Right lobe of liver (tissue), 6 donors: ENCODE results near the gene DIDO1. TPM values are rescaled to one million over a fixed set of nuclear protein-coding genes. Genes with fewer than 3 reads are reported as not detected.

Source experiments
- ATAC-seq, 4 donors: fragments of 200-7000 bp; cut with Tn5 transposase; one replicate each; pipeline ENCODE4 v1.9.1; 2020; ENCODE audit warnings: mild to moderate bottlenecking in 4 of 4, moderate library complexity in 4 of 4
- DNase-seq, 3 donors: peaks; one replicate each; pipeline ENCODE4 v3.0.0-alpha.2; 2020
- H3K27ac ChIP-seq, 3 donors: fragments of 200-600 bp; one replicate each; pipeline ENCODE4 v1.8.0; 2022
- H3K27me3 ChIP-seq, 2 donors: fragments of 200-600 bp; one replicate each; pipeline ENCODE4 v1.8.0; 2022
- H3K36me3 ChIP-seq, 4 donors: fragments of 200-600 bp; sonication (generic) in 1 of 4; one replicate each; pipeline versions ENCODE4 v1.5.1 to v1.8.0; 2017 to 2022; ENCODE audit warnings: control low read depth in 1 of 4
- H3K4me1 ChIP-seq, 4 donors: fragments of 200-600 bp; sonication (generic) in 1 of 4; one replicate each; pipeline versions ENCODE4 v1.5.1 to v1.8.0; 2017 to 2022; ENCODE audit warnings: control low read depth in 1 of 4
- H3K4me3 ChIP-seq, 3 donors: fragments of 200-600 bp; one replicate each; pipeline ENCODE4 v1.8.0; 2022
- H3K9me3 ChIP-seq, 4 donors: fragments of 200-600 bp; sonication (generic) in 1 of 4; one replicate each; pipeline versions ENCODE4 v1.5.1 to v1.8.0; 2017 to 2022; ENCODE audit warnings: control low read depth in 1 of 4
- CTCF ChIP-seq, 4 donors: fragments of 200-600 bp in 3 of 4; fragments of 450-650 bp in 1 of 4; IDR thresholded peaks; one replicate each; pipeline versions ENCODE4 v1.5.1 to v1.8.0; 2016 to 2022; ENCODE audit warnings: antibody characterized with exemption in 4 of 4, mild to moderate bottlenecking in 2 of 4
- POLR2A ChIP-seq: fragments of 450-650 bp; IDR thresholded peaks from one replicate; pipeline ENCODE4 v1.6.1; 2017; ENCODE audit warnings: antibody characterized with exemption, mild to moderate bottlenecking
- WGBS: methylation state at CpG from one replicate; pipeline ENCODE4 v1.1.6; 2018; ENCODE audit warnings: low coverage, low lambda C conversion rate; ENCODE audit not compliant: insufficient coverage; ENCODE audit errors: missing lambda C conversion rate; 5-methylcytosine and 5-hydroxymethylcytosine counted together
- intact Hi-C, 2 donors: fragments of 100-400 bp; cut with DNase I; formaldehyde crosslinking; loops; one replicate each; pipeline versions ENCODE4 v1.11.2 to v1.14.1; 2022
- total RNA-seq, 6 experiments: library from RNA; depleted of rRNA in 2 of 6; stranded (reverse); fragments of >200 nt in 2 of 6; fragmentation: NEBNext Ultra II Directional in 3 of 6; extraction: Animal tissue kit (Norgen Biotek cat#: 25700) in 3 of 6; gene quantifications; one replicate each; pipeline versions ENCODE4 v1.1.0 to v1.2.4, GENCODE V29; 2016 to 2023
- donor health status: DM: no; HTN: yes; CAD: no.
- donor health status: DM: no; HTN: no; CAD: no.
- donor health status: DM: no; HTN: no; CAD: no.
- donor health status: DM: no; HTN: yes; CAD: no.
- donor health status: DM: no; HTN: yes; CAD: no.

DIDO1 gene
- total RNA-seq, 6 experiments from 2014 or later, result 18.3 to 28.1 (median 21.1) TPM

DNA sequence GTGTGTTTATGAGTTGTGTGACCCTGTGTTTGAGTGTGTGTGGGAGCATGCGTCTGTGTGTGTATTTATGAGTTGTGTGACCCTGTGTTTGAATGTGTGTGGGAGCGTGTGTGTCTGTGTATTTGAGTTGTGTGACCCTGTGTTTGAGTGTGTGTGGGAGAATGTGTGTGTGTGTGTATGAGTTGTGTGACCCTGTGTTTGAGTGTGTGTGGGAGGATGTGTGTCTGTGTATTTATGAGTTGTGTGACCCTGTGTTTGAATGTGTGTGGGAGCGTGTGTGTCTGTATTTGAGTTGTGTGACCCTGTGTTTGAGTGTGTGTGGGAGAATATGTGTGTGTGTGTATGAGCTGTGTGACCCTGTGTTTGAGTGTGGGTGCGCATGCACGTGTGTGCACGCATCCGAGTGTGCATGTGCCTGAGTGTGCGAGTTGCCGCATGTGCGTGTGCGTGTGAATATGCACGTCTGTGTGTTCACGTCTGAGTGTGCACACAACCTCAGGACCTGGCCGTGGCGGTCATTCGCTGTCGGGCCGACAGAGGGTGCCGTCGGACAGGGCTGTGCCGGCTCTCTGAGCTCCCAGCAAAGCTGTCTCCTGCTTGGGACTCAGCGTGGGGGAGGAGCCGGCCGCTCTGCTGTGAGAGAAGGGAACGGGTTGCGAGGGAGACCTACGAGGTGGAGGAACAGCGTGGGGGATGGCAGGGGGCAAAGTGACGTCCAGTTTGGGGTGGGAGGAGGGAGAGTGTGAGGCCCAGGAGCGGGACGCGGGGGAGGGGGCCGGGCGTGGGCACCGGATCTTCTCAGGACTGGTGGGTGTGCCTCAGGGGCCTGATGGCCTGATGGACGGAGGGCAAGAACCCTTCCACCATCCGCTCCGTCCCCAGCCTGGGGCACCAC lies 45.9 kb upstream of the DIDO1 start:
- TF ChIP-seq POLR2A, result no peak
- peak; percentile 81 to 91 (median 86) for TF ChIP-seq CTCF (IDR thresholded peaks at IDR 0.05)
- 1% methylated on average over 18 of the region's 38 CpGs for WGBS
- H3K27ac ChIP-seq, result no peak overlapping the region
- ATAC-seq (peak; percentile 89 to 96 (median 92)), DNase-seq (peak; percentile 86 to 90 (median 88))
- peaks cover 0 to 16% of the 10 kb centered on the region in 2 donors for H3K27me3 ChIP-seq
- no peak overlapping the region for H3K4me3 ChIP-seq
- H3K36me3 ChIP-seq, result no peaks in the 10 kb centered on the region
- peaks cover 0 to 5% (median 2%) of the 10 kb centered on the region in 4 donors for H3K4me1 ChIP-seq
- no peaks in the 10 kb centered on the region for H3K9me3 ChIP-seq
- intact Hi-C loops, result no loop called here

DNA sequence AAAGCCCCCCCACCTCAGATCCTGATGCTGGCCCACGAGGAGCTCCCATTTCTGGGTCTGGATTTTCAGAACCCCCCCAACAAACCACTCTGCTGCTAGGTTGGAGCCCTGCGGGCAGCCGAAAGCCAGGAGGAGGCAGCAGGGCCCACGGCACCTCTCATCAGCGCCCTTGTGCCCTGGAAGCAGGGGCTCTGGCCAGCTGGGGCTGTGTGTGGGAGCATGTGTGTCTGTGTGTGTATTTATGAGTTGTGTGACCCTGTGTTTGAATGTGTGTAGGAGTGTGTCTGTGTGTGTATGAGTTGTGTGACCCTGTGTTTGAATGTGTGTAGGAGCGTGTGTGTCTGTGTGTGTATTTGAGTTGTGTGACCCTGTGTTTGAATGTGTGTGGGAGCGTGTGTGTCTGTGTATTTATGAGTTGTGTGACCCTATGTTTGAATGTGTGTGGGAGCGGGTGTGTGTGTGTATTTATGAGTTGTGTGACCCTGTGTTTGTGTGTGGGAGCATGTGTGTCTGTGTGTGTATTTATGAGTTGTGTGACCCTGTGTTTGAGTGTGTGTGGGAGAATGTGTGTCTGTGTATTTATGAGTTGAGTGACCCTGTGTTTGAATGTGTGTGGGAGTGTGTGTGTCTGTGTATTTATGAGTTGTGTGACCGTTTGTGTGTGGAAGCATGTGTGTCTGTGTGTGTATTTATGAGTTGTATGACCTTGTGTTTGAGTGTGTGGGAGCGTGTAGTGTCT lies 45.1 kb upstream of the DIDO1 start:
- no peak overlapping the region for H3K4me3 ChIP-seq
- ATAC-seq (no peak), DNase-seq (no peak)
- no peaks in the 10 kb centered on the region for H3K36me3 ChIP-seq
- 72% methylated on average over 8 of the region's 10 CpGs for WGBS
- peaks cover 0 to 16% of the 10 kb centered on the region in 2 donors for H3K27me3 ChIP-seq
- intact Hi-C loops, result no loop called here
- TF ChIP-seq POLR2A, result no peak
- no peak for TF ChIP-seq CTCF (IDR thresholded peaks at IDR 0.05)
- H3K27ac ChIP-seq, result no peak overlapping the region
- H3K9me3 ChIP-seq, result no peaks in the 10 kb centered on the region
- H3K4me1 ChIP-seq, result peaks cover 0 to 5% (median 2%) of the 10 kb centered on the region in 4 donors

DNA sequence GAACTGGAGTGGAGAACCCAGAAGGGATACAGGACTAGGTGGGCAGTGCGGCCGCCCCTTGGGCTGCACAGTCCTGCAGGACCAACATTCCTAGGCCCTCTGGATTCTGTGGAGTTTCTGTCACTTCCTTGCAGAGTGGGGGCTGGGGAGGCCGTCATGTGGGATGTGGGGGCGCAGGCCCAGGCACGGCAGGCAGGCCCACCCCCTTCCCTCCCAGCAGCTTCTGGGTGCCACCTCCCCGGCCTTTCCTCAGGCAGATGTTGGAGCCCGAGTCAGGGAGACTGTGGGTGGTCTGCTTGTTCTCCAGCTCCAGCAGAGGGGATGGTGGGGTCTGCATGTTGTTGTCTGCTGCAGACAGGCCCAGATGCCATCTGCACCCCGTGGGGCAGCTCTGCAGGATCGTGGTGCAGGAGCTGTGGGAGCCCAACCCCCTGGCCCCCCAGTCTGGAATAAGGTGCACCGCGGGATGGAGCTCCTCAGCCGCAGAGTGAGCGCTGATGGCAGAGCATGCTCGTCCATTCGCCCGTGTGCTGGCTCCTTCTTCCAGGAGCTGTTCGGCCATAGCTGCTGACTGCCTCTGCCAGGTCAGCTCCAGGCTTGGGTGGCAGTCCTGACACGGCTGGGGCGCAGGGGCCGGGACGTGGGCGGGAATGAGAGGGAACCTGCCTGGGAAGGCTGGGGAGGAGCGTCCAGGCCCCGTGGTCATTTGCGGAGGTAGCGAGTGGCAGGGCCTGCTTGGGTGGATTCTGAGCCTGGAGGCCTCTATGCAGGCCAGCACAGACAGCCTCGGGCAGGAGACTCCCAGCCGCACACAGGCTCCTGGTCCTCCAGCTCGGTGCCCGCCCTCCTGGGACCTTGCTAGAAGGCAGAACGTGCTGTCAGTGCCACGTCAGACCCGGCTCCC lies 44.3 kb upstream of the DIDO1 start:
- TF ChIP-seq CTCF (IDR thresholded peaks at IDR 0.05) (no peak), POLR2A (no peak)
- intact Hi-C loops, result no loop called here
- H3K4me3 ChIP-seq, result no peak overlapping the region
- ATAC-seq (peak in 1 of 4 donors; percentile 22), DNase-seq (no peak)
- no peaks in the 10 kb centered on the region for H3K36me3 ChIP-seq
- 100% methylated on average over 1 of the region's 33 CpGs for WGBS
- H3K27me3 ChIP-seq, result peaks cover 0 to 16% of the 10 kb centered on the region in 2 donors
- H3K27ac ChIP-seq, result no peak overlapping the region
- H3K4me1 ChIP-seq, result peaks cover 0 to 5% (median 2%) of the 10 kb centered on the region in 4 donors
- H3K9me3 ChIP-seq, result no peaks in the 10 kb centered on the region

DNA sequence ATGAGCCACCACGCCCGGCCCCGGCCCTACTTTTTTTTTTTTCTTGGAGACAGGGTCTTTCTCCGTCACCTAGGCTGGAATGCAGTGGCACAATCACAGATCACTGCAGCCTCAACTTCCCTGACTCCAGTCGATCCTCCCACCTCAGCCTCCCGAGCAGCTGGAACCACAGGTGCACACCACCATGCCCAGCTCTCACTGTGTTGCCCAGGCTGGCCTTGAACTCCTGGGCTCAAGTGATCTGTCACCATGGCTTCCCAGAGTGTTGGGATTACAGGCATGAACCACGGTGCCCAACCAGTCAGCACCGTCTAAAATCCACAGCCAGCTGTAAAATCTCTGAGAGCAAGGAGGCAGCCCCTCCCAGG lies 43.6 kb upstream of the DIDO1 start:
- 37% methylated on average over 2 of the region's 8 CpGs for WGBS

More for the DNA sequence above, 43.6 kb upstream of the DIDO1 start:
- H3K36me3 ChIP-seq, result peaks cover 0 to 5% (median 0%) of the 10 kb centered on the region in 4 donors
- H3K27me3 ChIP-seq, result peaks cover 0 to 16% of the 10 kb centered on the region in 2 donors
- TF ChIP-seq POLR2A (no peak), CTCF (IDR thresholded peaks at IDR 0.05) (no peak)
- no peak overlapping the region for H3K27ac ChIP-seq
- H3K4me3 ChIP-seq, result no peak overlapping the region
- H3K9me3 ChIP-seq, result no peaks in the 10 kb centered on the region
- no peak for DNase-seq
- intact Hi-C loops, result loop anchor here in 1 of 2 donors (10.0 kb wide), 1 partner anchor 65 kb away; no protein-coding TSS in a partner anchor
- no peak for ATAC-seq
- H3K4me1 ChIP-seq, result peaks cover 0 to 5% (median 2%) of the 10 kb centered on the region in 4 donors
